K562 (cell line): ENCODE results near the gene CNTRL. TPM values are rescaled to one million over a fixed set of nuclear protein-coding genes. Genes with fewer than 3 reads are reported as not detected.

ENCODE experiments used
- ATAC-seq: fragments of 200-7000 bp; cut with Tn5 transposase; 3 replicates; pipeline ENCODE4 v1.9.1; 2020; ENCODE audit warnings: moderate library complexity
- BruUV-seq: library from RNA; stranded (reverse); fragments of 400-500 nt; replicated peaks from 2 replicates; lab custom pipeline; 2021; lab: Mats Ljungman, UMichigan
- CTCF ChIA-PET: fragments of 300-600 bp; formaldehyde crosslinking; extraction: SDS; loops from one replicate; lab custom pipeline; 2021; ENCODE audit warnings: low intra/inter-chr PET ratio; lab: Yijun Ruan, JAX
- POLR2A ChIA-PET: fragments of 300-600, 350-650 bp; sonication (Branson Sonifier 250); formaldehyde crosslinking; extraction: SDS; loops from one replicate; lab custom pipeline; 2021; ENCODE audit warnings: antibody characterized with exemption, inconsistent platforms; lab: Yijun Ruan, JAX
- DNase-seq, 4 experiments: peaks; one replicate each; pipeline versions ENCODE4 v3.0.0 to v3.0.0-alpha.2; 2011 to 2018; ENCODE audit warnings: low spot score in 3 of 4, mixed read lengths in 3 of 4; ENCODE audit errors: extremely low read depth in 1 of 4
- FAIRE-seq: peaks from 2 replicates; lab custom pipeline; 2011; peaks lifted over from hg19 to GRCh38; lab: Jason Lieb, UNC
- H2AFZ ChIP-seq: 2 replicates; pipeline ENCODE4 v1.6.0; 2011; ENCODE audit warnings: low read depth, low read length, control low read depth, inconsistent platforms
- H3K27ac ChIP-seq: fragments of 200-600 bp; 3 replicates; pipeline ENCODE4 v1.8.0; 2011; ENCODE audit warnings: low read depth, mild to moderate bottlenecking, control low read depth, inconsistent platforms, low read length, moderate library complexity, mixed read lengths; ENCODE audit errors: extremely low read depth
- H3K27me3 ChIP-seq, 2 experiments: fragments of 300-600 bp in 1 of 2; 2 replicates in 1 of 2; 3 replicates in 1 of 2; pipeline versions ENCODE4 v1.6.0 to v1.8.0; 2011; ENCODE audit warnings: inconsistent platforms in 2 of 2, low read length in 2 of 2, mild to moderate bottlenecking in 1 of 2, mixed read lengths in 1 of 2, moderate library complexity in 1 of 2; ENCODE audit not compliant: control insufficient read depth in 2 of 2, insufficient read depth in 2 of 2
- H3K36me3 ChIP-seq: fragments of 300-600 bp; 3 replicates; pipeline ENCODE4 v1.8.0; 2011; ENCODE audit warnings: mild to moderate bottlenecking, low read length, inconsistent platforms; ENCODE audit not compliant: control insufficient read depth, insufficient read depth
- H3K4me1 ChIP-seq, 2 experiments: fragments of 200-600 bp in 1 of 2; replicated peaks in 1 of 2; 2 replicates in 1 of 2; 3 replicates in 1 of 2; pipeline versions ENCODE4 v1.5.1 to v1.8.0; 2011; ENCODE audit warnings: inconsistent platforms in 2 of 2, low read length in 2 of 2, mild to moderate bottlenecking in 1 of 2, mixed read lengths in 1 of 2, moderate library complexity in 1 of 2; ENCODE audit not compliant: control insufficient read depth in 2 of 2, insufficient read depth in 2 of 2
- H3K4me2 ChIP-seq: 2 replicates; pipeline ENCODE4 v1.6.1; 2011; ENCODE audit warnings: low read length, control low read depth, inconsistent platforms, mixed read lengths; ENCODE audit not compliant: insufficient read depth
- H3K4me3 ChIP-seq: fragments of 200-600 bp; sonication (generic), shearing (Covaris generic); 2 replicates; pipeline ENCODE4 v1.5.1; 2016; ENCODE audit warnings: control low read depth, inconsistent platforms
- H3K79me2 ChIP-seq: fragments of 200-600 bp; 3 replicates; pipeline ENCODE4 v1.8.0; 2011; ENCODE audit warnings: low read length, inconsistent platforms; ENCODE audit not compliant: control insufficient read depth, insufficient read depth
- H3K9ac ChIP-seq, 2 experiments: 2 replicates each; pipeline versions ENCODE4 v1.6.0 to v1.6.1; 2011; ENCODE audit warnings: low read depth in 2 of 2, low read length in 2 of 2, control low read depth in 1 of 2, inconsistent platforms in 1 of 2, mild to moderate bottlenecking in 1 of 2, mixed read lengths in 1 of 2; ENCODE audit not compliant: insufficient read depth in 1 of 2
- H3K9me1 ChIP-seq: one replicate; pipeline ENCODE4 v1.6.0; 2011; ENCODE audit warnings: inconsistent platforms, mild to moderate bottlenecking, low read length, moderate library complexity; ENCODE audit not compliant: control insufficient read depth, insufficient read depth
- H3K9me3 ChIP-seq: replicated peaks from 2 replicates; pipeline ENCODE4 v1.5.1; 2011; ENCODE audit warnings: low read depth, low read length, inconsistent platforms; ENCODE audit not compliant: control insufficient read depth, insufficient read depth
- H4K20me1 ChIP-seq: replicated peaks from 2 replicates; pipeline ENCODE4 v1.6.1; 2011; ENCODE audit warnings: low read length, inconsistent platforms, mixed read lengths; ENCODE audit not compliant: control insufficient read depth, insufficient read depth
- CHD2 ChIP-seq: IDR thresholded peaks from 2 replicates; pipeline ENCODE4 v1.6.1; 2011; ENCODE audit warnings: low read depth, low read length
- E2F3 ChIP-seq: fragments of 250-450 bp; sonication (Bioruptor Pico); IDR thresholded peaks from 2 replicates; pipeline ENCODE4 v1.4.0; 2020; ENCODE audit warnings: mild to moderate bottlenecking
- RBM25 ChIP-seq: fragments of 200-400 bp; formaldehyde crosslinking; IDR thresholded peaks from 2 replicates; pipeline ENCODE4 v1.6.1; 2018; ENCODE audit warnings: low read length, low read depth, moderate library complexity; ENCODE audit not compliant: severe bottlenecking
- TBP ChIP-seq: optimal IDR thresholded peaks from 2 replicates; pipeline ENCODE3; 2011; ENCODE audit warnings: low read depth, low read length, improper control_type of control experiment
- ZBTB40 ChIP-seq, 2 experiments: fragments of 450-650 bp in 1 of 2; sonication (generic) in 1 of 2; formaldehyde crosslinking in 1 of 2; IDR thresholded peaks; 2 replicates each; pipeline versions ENCODE4 v1.7.1 to v1.9.0; 2016 to 2022; ENCODE audit warnings: inconsistent platforms in 1 of 2, mild to moderate bottlenecking in 1 of 2, missing genetic modification reagents in 1 of 2
- WGBS: fragments of 100-300 bp; shearing (Covaris generic); methylation state at CpG from one replicate; pipeline ENCODE4 v1.1.6; 2016; ENCODE audit warnings: low coverage, mixed read lengths; ENCODE audit not compliant: insufficient coverage; ENCODE audit errors: missing lambda C conversion rate; 5-methylcytosine and 5-hydroxymethylcytosine counted together
- in situ Hi-C: fragments of 300-500 bp; cut with MboI; formaldehyde crosslinking; loops from 4 replicates; pipeline ENCODE4 v1.15.0; 2018; ENCODE audit warnings: inconsistent platforms, mixed read lengths
- intact Hi-C: fragments of 100-400 bp; cut with micrococcal nuclease; formaldehyde crosslinking; loops from 2 replicates; pipeline ENCODE4 v1.14.2; 2022
- polyA plus RNA-seq, 8 experiments: library from polyadenylated mRNA; depleted of rRNA in 4 of 8; stranded (reverse) in 5 of 8; unstranded in 3 of 8; fragments of >200 nt; fragmentation: Nextera tagmentation in 2 of 8; fragmentation: Illumina TruSeq in 1 of 8; extraction: Ambion mirVana in 2 of 8; extraction: Trizol in 1 of 8; gene quantifications; 2 replicates each; pipeline versions ENCODE4 v1.2.1 to v1.2.3, GENCODE V29; 2011 to 2014; ENCODE audit warnings: inconsistent platforms in 1 of 8, missing spikeins in 1 of 8
- total RNA-seq, 7 experiments: library from RNA; depleted of rRNA in 6 of 7; stranded (reverse); fragments of >200 nt in 6 of 7; fragmentation: Illumina TruSeq in 2 of 7; extraction: Trizol in 2 of 7; gene quantifications; 2 replicates each; pipeline versions ENCODE4 v1.2.1 to v1.2.3, GENCODE V29; 2011 to 2021; ENCODE audit warnings: low replicate concordance in 1 of 7

Gene CNTRL
- total and polyA plus RNA-seq, 9 of the 15 experiments (the other 6 are each of a cell fraction or from before 2014, with no cell fraction given) = 9.2 to 28.9 (median 20.5) TPM

DNA sequence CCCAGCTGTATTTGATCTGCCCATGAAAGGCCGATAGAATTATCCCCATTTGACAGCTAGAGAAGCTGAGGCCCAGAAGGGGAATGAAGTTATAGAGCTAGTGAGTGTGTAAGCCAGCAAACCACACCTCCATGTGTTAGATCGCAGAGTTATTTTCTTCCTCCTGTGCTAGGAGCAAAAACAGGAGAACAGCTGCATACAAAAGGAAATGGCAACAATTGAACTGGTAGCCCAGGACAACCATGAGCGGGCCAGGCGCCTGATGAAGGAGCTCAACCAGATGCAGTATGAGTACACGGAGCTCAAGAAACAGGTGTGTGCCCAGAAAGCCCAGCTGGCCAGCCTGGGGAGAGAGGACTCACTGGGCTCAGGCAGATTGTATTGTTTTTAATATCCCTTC lies 96.5 kb downstream of the CNTRL start:
- in situ Hi-C loops (no loop called here), intact Hi-C loops (no loop called here)
- H3K4me2 ChIP-seq = no peak overlapping the region
- H3K9me1 ChIP-seq = no peaks in the 10 kb centered on the region
- H3K9me3 ChIP-seq = no peaks in the 10 kb centered on the region
- no peaks in the 10 kb centered on the region for H3K79me2 ChIP-seq
- no TSS peak for BruUV-seq
- no peaks in the 10 kb centered on the region for H4K20me1 ChIP-seq
- H2AFZ ChIP-seq = no peak overlapping the region
- H3K9ac ChIP-seq = no peak overlapping the region
- H3K4me1 ChIP-seq = no peaks in the 10 kb centered on the region; a peak in 1 of 5 replicates
- POLR2A ChIA-PET = interaction anchor here (1.1 to 1.3 kb wide), 2 partner anchors 15 to 16 kb away, joined by 4 read pairs; no protein-coding TSS in a partner anchor
- WGBS = 90% methylated on average over 5 of the region's 5 CpGs
- no peak for FAIRE-seq
- CTCF ChIA-PET = no interaction called here
- ATAC-seq = no peak
- no peaks in the 10 kb centered on the region for H3K27me3 ChIP-seq
- peaks cover 83% of the 10 kb centered on the region; the same call in 2 of the 3 replicates for H3K36me3 ChIP-seq
- no peak for DNase-seq
- H3K27ac ChIP-seq = no peak overlapping the region
- H3K4me3 ChIP-seq = no peak overlapping the region
- TF ChIP-seq RBM25 (peak; percentile 26), E2F3 (no peak)
- TF ChIP-seq, all 486 proteins: peak for 1

DNA sequence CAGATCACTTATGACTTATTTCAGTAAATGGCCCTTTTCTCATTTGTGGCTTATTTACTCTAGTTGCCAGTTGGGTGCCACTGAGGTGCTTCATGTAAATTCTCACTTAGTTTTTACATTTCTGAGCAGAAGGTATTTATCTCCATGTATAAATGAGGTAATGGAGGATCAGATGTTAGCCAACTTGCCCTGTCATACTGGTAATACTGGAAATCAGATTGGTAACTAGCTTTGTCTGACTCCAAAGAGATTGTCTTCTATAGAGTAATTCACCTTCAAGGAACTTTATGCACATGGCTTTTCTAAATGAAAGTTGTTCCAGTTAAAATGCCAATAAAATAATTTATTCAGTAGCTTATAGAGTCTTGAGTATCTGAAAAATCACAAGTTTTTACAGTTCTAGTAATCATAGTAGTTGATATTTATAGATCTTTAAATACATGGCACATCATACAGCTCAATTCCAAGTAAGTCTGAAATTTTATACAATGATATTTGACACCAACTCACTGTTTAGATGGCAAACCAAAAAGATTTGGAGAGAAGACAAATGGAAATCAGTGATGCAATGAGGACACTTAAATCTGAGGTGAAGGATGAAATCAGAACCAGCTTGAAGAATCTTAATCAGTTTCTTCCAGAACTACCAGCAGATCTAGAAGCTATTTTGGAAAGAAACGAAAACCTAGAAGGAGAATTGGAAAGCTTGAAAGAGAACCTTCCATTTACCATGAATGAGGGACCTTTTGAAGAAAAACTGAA lies 98.2 kb downstream of the CNTRL start:
- POLR2A ChIA-PET = interaction anchor here (0.7 to 1.4 kb wide), 4 partner anchors 11 to 13 kb away, joined by 3 read pairs; no protein-coding TSS in a partner anchor
- ATAC-seq = no peak
- H3K4me1 ChIP-seq = no peaks in the 10 kb centered on the region; a peak in 1 of 5 replicates
- no peak for TF ChIP-seq CHD2
- no peak for TF ChIP-seq TBP
- no peak for TF ChIP-seq ZBTB40 (IDR thresholded peaks at IDR 0.05)
- no peak for TF ChIP-seq ZBTB40 (CRISPR knock-in tag; IDR thresholded peaks at IDR 0.05)

More for the DNA sequence above, 98.2 kb downstream of the CNTRL start:
- in situ Hi-C loops (no loop called here), intact Hi-C loops (no loop called here)
- H3K36me3 ChIP-seq = peaks cover 88% of the 10 kb centered on the region; the same call in 2 of the 3 replicates
- 68% methylated on average over 1 of the region's 1 CpG for WGBS
- BruUV-seq = no TSS peak
- H2AFZ ChIP-seq = no peak overlapping the region
- DNase-seq (no peak), FAIRE-seq (no peak)
- no peaks in the 10 kb centered on the region for H3K79me2 ChIP-seq
- no peaks in the 10 kb centered on the region for H3K9me3 ChIP-seq
- H3K27me3 ChIP-seq = no peaks in the 10 kb centered on the region
- H3K9me1 ChIP-seq = no peaks in the 10 kb centered on the region
- no peaks in the 10 kb centered on the region for H4K20me1 ChIP-seq
- no peak overlapping the region for H3K9ac ChIP-seq
- CTCF ChIA-PET = no interaction called here
- no peak overlapping the region for H3K4me3 ChIP-seq
- no peak overlapping the region for H3K4me2 ChIP-seq
- no peak overlapping the region for H3K27ac ChIP-seq
